SJSA1 (cell line): ENCODE measurements around the gene FCMR. TPM values are rescaled to one million over a fixed set of nuclear protein-coding genes. Genes with fewer than 3 reads are reported as not detected.

ENCODE experiments used
- DNase-seq, 2 experiments: peaks; one replicate each; pipeline ENCODE4 v3.0.0-alpha.2; 2015 to 2020; ENCODE audit warnings: low spot score in 2 of 2, low read depth in 1 of 2
- H3K27ac ChIP-seq: fragments of 250-450 bp; sonication (Bioruptor Pico); 2 replicates; pipeline ENCODE4 v1.5.1; 2020; ENCODE audit warnings: mild to moderate bottlenecking, moderate library complexity
- H3K27me3 ChIP-seq: fragments of 250-450 bp; sonication (Bioruptor Pico); replicated peaks from 2 replicates; pipeline ENCODE4 v1.5.1; 2020; ENCODE audit warnings: mild to moderate bottlenecking, moderate library complexity
- H3K36me3 ChIP-seq: fragments of 250-450 bp; sonication (Bioruptor Pico); 2 replicates; pipeline ENCODE4 v1.5.1; 2020; ENCODE audit warnings: mild to moderate bottlenecking
- H3K4me1 ChIP-seq: fragments of 250-450 bp; sonication (Bioruptor Pico); replicated peaks from 2 replicates; pipeline ENCODE4 v1.6.1; 2021; ENCODE audit warnings: mild to moderate bottlenecking
- H3K4me3 ChIP-seq: fragments of 250-450 bp; sonication (Bioruptor Pico); 2 replicates; pipeline ENCODE4 v1.5.1; 2020; ENCODE audit warnings: mild to moderate bottlenecking
- H3K9me3 ChIP-seq: fragments of 250-450 bp; sonication (Bioruptor Pico); replicated peaks from 2 replicates; pipeline ENCODE4 v1.5.1; 2020; ENCODE audit warnings: mild to moderate bottlenecking
- total RNA-seq: library from RNA; depleted of rRNA; stranded (reverse); fragments of >200 nt; shearing (Covaris generic); gene quantifications from 2 replicates; pipeline ENCODE4 v1.2.3, GENCODE V29; 2014

The FCMR gene
- total RNA-seq, 1 experiment from 2014 or later = 2.0 TPM

DNA sequence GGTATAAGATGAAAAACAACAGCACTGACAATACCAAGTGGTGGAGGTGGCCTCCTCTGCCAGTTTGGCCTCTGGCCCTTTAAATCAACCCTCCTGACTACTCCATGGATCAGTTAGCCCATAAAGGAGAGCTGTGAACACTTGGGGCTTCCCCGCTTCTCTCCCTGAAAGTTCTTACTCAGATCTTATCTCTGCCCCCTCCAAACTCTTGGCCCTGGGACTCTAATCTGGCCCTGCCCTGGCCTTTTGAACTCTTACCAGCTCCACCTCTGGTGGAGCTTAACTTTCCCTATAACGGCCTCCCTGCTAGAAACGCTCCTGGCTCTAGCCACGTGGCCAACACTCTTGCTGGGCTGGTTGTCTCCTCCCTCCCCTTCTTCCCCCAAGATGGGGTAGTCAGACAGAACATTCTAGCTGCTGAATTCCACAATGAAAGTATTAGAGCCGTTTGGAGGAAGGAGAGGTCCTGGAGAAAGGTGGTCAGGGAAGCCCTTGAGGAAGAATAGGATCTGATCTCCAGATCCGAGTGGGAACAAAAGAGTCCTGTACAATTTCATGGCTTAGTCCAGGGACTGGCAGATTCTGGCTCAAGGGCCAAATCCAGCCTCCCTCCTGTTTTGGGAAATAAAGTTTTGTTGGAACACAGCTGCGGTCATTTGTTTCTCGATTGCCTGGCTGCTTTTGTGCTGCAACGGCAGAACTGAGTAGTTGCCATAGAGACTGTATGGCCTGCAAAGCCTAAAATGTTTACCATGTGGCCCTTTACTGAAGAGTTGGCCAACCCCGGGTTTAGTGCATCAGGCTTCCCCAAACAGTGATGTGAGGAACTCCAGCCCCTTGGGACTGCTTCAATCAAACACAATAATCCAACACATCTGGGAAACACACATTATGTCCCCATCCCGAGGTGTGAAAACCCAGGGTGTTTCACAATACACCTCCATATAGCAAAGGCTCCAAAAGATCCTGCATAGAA is 34.0 kb upstream of the FCMR start:
- Histone ChIP-seq H3K4me3 (no peak overlapping the region), H3K27me3 (no peaks in the 10 kb centered on the region)

GRCh38 chr1:206954459-206955342 is 33.0 kb upstream of the FCMR start:
- H3K27me3 ChIP-seq = no peaks in the 10 kb centered on the region
- no peak for DNase-seq
- H3K27ac ChIP-seq = no peak overlapping the region
- H3K9me3 ChIP-seq = no peaks in the 10 kb centered on the region
- 0 out of 2 replicates have a peak, but pooled peaks cover 4% of the 10 kb centered on the region for H3K4me1 ChIP-seq
- no peaks in the 10 kb centered on the region for H3K36me3 ChIP-seq
- no peak overlapping the region for H3K4me3 ChIP-seq

More for the DNA sequence above, 34.0 kb upstream of the FCMR start:
- no peak for DNase-seq
- 0 out of 2 replicates have a peak, but pooled peaks cover 4% of the 10 kb centered on the region for H3K4me1 ChIP-seq
- no peaks in the 10 kb centered on the region for H3K9me3 ChIP-seq
- H3K27ac ChIP-seq = no peak overlapping the region
- H3K36me3 ChIP-seq = no peaks in the 10 kb centered on the region

- H3K27ac ChIP-seq = no peak overlapping the region
- no peak for DNase-seq
- 0 out of 2 replicates have a peak, but pooled peaks cover 4% of the 10 kb centered on the region for H3K4me1 ChIP-seq
- H3K36me3 ChIP-seq = no peaks in the 10 kb centered on the region
- H3K27me3 ChIP-seq = no peaks in the 10 kb centered on the region
- H3K4me3 ChIP-seq = no peak overlapping the region
- H3K9me3 ChIP-seq = no peaks in the 10 kb centered on the region
These were observed 31.9 kb upstream of the FCMR start for GRCh38 chr1:206953626-206954025.

- H3K9me3 ChIP-seq = no peaks in the 10 kb centered on the region
- H3K4me3 ChIP-seq = no peak overlapping the region
- no peak overlapping the region for H3K27ac ChIP-seq
- H3K27me3 ChIP-seq = no peaks in the 10 kb centered on the region
- DNase-seq = no peak
- H3K36me3 ChIP-seq = no peaks in the 10 kb centered on the region
- 0 out of 2 replicates have a peak, but pooled peaks cover 4% of the 10 kb centered on the region for H3K4me1 ChIP-seq
These were observed 31.4 kb upstream of the FCMR start for GRCh38 chr1:206953126-206953525.

GRCh38 chr1:206952171-206952570 is 30.4 kb upstream of the FCMR start:
- DNase-seq = no peak
- H3K4me1 ChIP-seq = 0 out of 2 replicates have a peak, but pooled peaks cover 4% of the 10 kb centered on the region
- no peak overlapping the region for H3K27ac ChIP-seq
- H3K4me3 ChIP-seq = no peak overlapping the region
- H3K9me3 ChIP-seq = no peaks in the 10 kb centered on the region
- no peaks in the 10 kb centered on the region for H3K27me3 ChIP-seq
- no peaks in the 10 kb centered on the region for H3K36me3 ChIP-seq

GRCh38 chr1:206951318-206952100 is 29.8 kb upstream of the FCMR start:
- H3K27me3 ChIP-seq = no peaks in the 10 kb centered on the region
- no peak overlapping the region for H3K27ac ChIP-seq
- 0 out of 2 replicates have a peak, but pooled peaks cover 4% of the 10 kb centered on the region for H3K4me1 ChIP-seq
- H3K9me3 ChIP-seq = no peaks in the 10 kb centered on the region
- DNase-seq = no peak
- no peaks in the 10 kb centered on the region for H3K36me3 ChIP-seq
- H3K4me3 ChIP-seq = no peak overlapping the region

- Histone ChIP-seq H3K36me3 (no peaks in the 10 kb centered on the region), H3K4me3 (no peak overlapping the region), H3K27ac (no peak overlapping the region), H3K9me3 (no peaks in the 10 kb centered on the region), H3K27me3 (no peaks in the 10 kb centered on the region), H3K4me1 (0 out of 2 replicates have a peak, but pooled peaks cover 4% of the 10 kb centered on the region)
- DNase-seq = no peak
These were observed 27.9 kb upstream of the FCMR start for GRCh38 chr1:206949641-206950040.

- Histone ChIP-seq H3K27me3 (no peaks in the 10 kb centered on the region), H3K4me3 (no peak overlapping the region), H3K4me1 (0 out of 2 replicates have a peak, but pooled peaks cover 4% of the 10 kb centered on the region), H3K36me3 (no peaks in the 10 kb centered on the region), H3K27ac (no peak overlapping the region), H3K9me3 (no peaks in the 10 kb centered on the region)
- DNase-seq = no peak
These were observed 27.5 kb upstream of the FCMR start for GRCh38 chr1:206949208-206949607.

DNA sequence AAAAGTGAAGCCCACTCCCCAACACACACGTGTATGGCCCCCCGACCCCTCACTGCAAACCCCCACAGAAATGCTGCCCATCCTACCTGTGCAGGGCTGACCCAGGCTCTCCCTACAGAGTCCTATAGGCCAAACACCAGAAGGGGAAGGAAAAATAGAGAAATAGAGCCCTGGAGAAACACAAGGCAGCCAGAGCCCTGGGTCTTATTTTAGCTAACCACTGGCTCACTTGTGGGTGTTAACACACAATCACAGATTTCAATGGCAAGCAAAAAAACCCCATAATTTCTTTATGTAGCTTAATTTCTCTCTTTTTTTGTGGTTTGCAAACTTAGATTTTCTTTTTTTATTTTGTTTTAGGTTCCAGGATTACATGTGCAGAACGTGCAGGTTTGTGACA is 25.5 kb upstream of the FCMR start:
- H3K36me3 ChIP-seq = no peaks in the 10 kb centered on the region
- peak in 1 of 2 experiments; percentile 31 for DNase-seq
- 0 out of 2 replicates have a peak, but pooled peaks cover 1% of the 10 kb centered on the region for H3K4me1 ChIP-seq
- no peak overlapping the region for H3K27ac ChIP-seq
- no peak overlapping the region for H3K4me3 ChIP-seq
- H3K27me3 ChIP-seq = no peaks in the 10 kb centered on the region
- H3K9me3 ChIP-seq = no peaks in the 10 kb centered on the region

GRCh38 chr1:206946261-206946660 is 24.5 kb upstream of the FCMR start, which contains the start of gene PIGR:
Gene PIGR (minus strand): TSS chr1:206946466. CDS start chr1:206940531, 5,935 bp downstream.
- H3K4me1 ChIP-seq = no peaks in the 10 kb centered on the region
- DNase-seq = peak in 1 of 2 experiments; percentile 32
- no peaks in the 10 kb centered on the region for H3K27me3 ChIP-seq
- no peaks in the 10 kb centered on the region for H3K9me3 ChIP-seq
- no peak within 1 kb of the TSS for H3K27ac ChIP-seq
- no peak within 1 kb of the TSS for H3K4me3 ChIP-seq
- H3K36me3 ChIP-seq = no peaks in the 10 kb centered on the region

GRCh38 chr1:206945779-206946178 is 24.0 kb upstream of the FCMR start:
- Histone ChIP-seq H3K9me3 (no peaks in the 10 kb centered on the region), H3K4me3 (no peak overlapping the region), H3K27ac (no peak overlapping the region), H3K4me1 (no peaks in the 10 kb centered on the region), H3K27me3 (no peaks in the 10 kb centered on the region), H3K36me3 (no peaks in the 10 kb centered on the region)
- DNase-seq = no peak

- Histone ChIP-seq H3K36me3 (no peaks in the 10 kb centered on the region), H3K4me1 (no peaks in the 10 kb centered on the region), H3K27me3 (no peaks in the 10 kb centered on the region), H3K27ac (no peak overlapping the region), H3K4me3 (no peak overlapping the region), H3K9me3 (no peaks in the 10 kb centered on the region)
- no peak for DNase-seq
These were observed 23.0 kb upstream of the FCMR start for GRCh38 chr1:206944703-206945102.
